Bronchial epithelial cell (primary cell): ENCODE data around the gene PRDM15. TPM values are rescaled to one million over a fixed set of nuclear protein-coding genes. Genes with fewer than 3 reads are reported as not detected.

Experiments
- DNase-seq: peaks from one replicate; pipeline ENCODE4 v3.0.0-alpha.2; 2010; ENCODE audit warnings: low read depth
- FAIRE-seq: peaks from 2 replicates; lab custom pipeline; 2011; peaks lifted over from hg19 to GRCh38; lab: Jason Lieb, UNC
- H3K27me3 ChIP-seq: 2 replicates; pipeline ENCODE4 v1.5.1; 2011; ENCODE audit warnings: low read length; ENCODE audit not compliant: control insufficient read depth, insufficient read depth
- H3K36me3 ChIP-seq: 2 replicates; pipeline ENCODE4 v1.5.1; 2011; ENCODE audit warnings: low read length; ENCODE audit not compliant: control insufficient read depth, insufficient read depth
- H3K4me3 ChIP-seq: 2 replicates; pipeline ENCODE4 v1.5.1; 2011; ENCODE audit warnings: mild to moderate bottlenecking, low read depth, low read length, control low read depth
- CTCF ChIP-seq: IDR thresholded peaks from 2 replicates; pipeline ENCODE4 v1.5.1; 2011; ENCODE audit warnings: mild to moderate bottlenecking, moderate library complexity, low read length, control low read depth, inconsistent platforms; ENCODE audit not compliant: insufficient read depth, severe bottlenecking
- total RNA-seq: library from RNA; depleted of rRNA; stranded (reverse); fragments of >200 nt; gene quantifications from 2 replicates; pipeline ENCODE4 v1.2.1, GENCODE V29; 2014

The PRDM15 gene
- total RNA-seq, 1 donor from 2014 or later, result 6.1 TPM

GRCh38 chr21:41887667-41888066, 8.5 kb upstream of the PRDM15 start:
- no peak overlapping the region for H3K4me3 ChIP-seq
- H3K36me3 ChIP-seq, result no peaks in the 10 kb centered on the region
- H3K27me3 ChIP-seq, result no peaks in the 10 kb centered on the region
- no peak for FAIRE-seq
- no peak for DNase-seq
- no peak for TF ChIP-seq CTCF

DNA sequence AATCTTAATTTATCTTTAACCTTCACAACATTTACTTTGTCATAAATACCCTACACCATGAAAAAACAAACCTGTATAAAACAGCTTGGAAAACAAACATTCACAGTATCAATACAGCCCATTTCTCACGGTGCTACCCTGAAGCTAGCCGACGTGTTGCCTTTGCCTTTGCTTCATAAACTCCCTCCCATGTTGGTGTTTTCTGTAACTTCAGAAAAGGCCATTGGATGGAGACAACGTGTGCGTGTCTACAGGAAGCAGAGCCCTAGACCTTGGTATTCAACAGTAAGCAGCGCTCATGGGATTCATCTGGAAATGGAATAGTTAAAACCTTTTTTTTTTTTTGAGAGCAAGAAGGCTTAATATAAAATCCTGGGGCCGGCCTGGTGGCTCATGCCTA, 7.2 kb upstream of the PRDM15 start:
- no peak overlapping the region for H3K4me3 ChIP-seq
- no peaks in the 10 kb centered on the region for H3K27me3 ChIP-seq
- H3K36me3 ChIP-seq, result no peaks in the 10 kb centered on the region
- no peak for TF ChIP-seq CTCF
- DNase-seq, result no peak
- FAIRE-seq, result no peak

GRCh38 chr21:41885341-41886024, 6.3 kb upstream of the PRDM15 start:
- no peaks in the 10 kb centered on the region for H3K27me3 ChIP-seq
- no peak for DNase-seq
- TF ChIP-seq CTCF, result no peak
- FAIRE-seq, result no peak
- no peak overlapping the region for H3K4me3 ChIP-seq
- no peaks in the 10 kb centered on the region for H3K36me3 ChIP-seq

- DNase-seq (no peak), FAIRE-seq (no peak)
- no peak for TF ChIP-seq CTCF
- Histone ChIP-seq H3K27me3 (no peaks in the 10 kb centered on the region), H3K4me3 (no peak overlapping the region), H3K36me3 (no peaks in the 10 kb centered on the region)
These were observed 5.4 kb upstream of the PRDM15 start for GRCh38 chr21:41884501-41885030.

DNA sequence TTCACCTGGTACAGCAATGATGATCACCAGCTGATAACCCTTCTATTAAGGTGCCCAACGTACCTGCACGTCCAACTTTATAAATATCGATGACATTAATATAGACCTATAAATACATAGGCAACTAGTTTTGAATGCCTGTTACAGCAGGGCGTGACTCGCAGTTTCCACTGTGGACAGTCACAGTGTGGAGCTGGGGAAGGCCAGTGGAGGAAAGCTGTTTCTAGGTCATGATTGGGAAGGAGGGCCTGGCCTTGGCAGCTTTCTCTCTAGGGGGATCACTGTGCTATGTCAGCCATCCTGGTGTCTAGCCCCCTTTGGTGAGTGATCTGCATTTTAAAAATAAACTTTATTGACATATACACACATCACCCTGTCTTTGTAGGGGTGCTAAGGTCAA, 4.4 kb upstream of the PRDM15 start:
- DNase-seq, result no peak
- no peaks in the 10 kb centered on the region for H3K36me3 ChIP-seq
- H3K27me3 ChIP-seq, result no peaks in the 10 kb centered on the region
- FAIRE-seq, result no peak
- no peak overlapping the region for H3K4me3 ChIP-seq
- TF ChIP-seq CTCF, result no peak

DNA sequence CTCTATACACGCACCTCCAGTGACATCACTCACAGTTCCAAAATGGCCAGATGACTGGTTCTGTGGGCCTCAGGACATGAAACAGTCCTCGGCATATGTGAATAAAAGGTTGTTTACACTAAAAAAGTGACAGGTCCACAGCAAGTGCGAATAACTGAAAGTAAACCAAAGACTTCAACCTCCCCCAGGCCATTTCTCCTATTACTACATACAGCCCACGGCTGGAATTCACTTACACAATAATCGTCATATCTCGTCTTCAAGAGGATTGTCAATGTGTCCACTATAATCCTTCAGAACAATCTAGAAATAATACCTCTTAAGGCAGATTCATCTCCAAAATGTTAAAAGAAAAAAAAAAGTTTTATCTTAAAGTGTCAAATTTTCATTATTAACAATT, 1.9 kb upstream of the PRDM15 start:
- H3K36me3 ChIP-seq, result peaks cover 2% of the 10 kb centered on the region
- no peak for TF ChIP-seq CTCF
- H3K27me3 ChIP-seq, result no peaks in the 10 kb centered on the region
- FAIRE-seq, result no peak
- no peak for DNase-seq
- no peak overlapping the region for H3K4me3 ChIP-seq
